Measurements from ENCODE around the gene VWA8.
A peak's percentile ranks its signal among the peaks of the same experiment; 100 is the strongest.

VWA8 gene

DNA sequence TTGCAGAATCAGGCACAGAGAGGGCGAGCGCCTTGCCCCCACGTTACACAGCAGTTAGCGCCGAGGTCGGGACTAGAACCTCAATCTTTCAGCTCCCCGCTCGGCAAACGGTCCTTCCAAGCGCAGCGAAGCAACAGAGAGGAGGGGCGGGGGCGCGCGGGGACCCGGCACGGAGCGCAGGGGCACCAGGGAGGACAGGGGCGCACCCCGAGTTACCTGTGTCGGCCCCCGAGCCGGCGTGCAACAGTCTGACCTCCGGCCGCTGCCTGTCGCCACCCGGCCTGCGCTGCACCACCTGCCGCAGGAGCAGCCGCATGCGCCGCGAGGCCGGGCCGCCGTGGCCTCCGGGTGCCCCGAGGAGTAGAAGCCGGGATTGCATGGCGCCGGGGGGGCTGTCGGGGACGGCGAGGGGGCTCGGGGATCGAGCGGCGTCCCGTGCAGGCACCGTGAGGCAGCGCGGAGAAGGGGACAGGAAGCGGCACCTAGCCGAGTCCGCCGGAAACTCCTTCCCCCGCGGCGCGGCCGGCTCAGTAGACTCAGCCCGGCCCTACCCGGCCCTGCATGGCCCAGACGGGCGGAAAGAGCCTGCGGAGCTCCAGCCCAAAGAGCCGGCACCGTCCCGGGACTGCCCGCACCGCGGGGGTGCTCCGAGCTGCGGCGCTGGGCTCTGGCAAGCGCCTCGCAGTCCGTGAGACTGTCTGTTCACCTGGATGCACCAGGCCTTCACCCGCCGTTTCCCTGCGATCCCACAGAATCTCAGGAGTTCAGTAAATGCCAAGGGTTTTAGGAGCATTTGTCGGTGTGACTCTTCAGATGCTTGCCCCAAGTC is at the start of gene VWA8:
TSS of gene VWA8 (minus strand) at position 473 of the 829 bp plus-strand sequence. CDS start at position 379, 94 bp downstream.
- DNase-seq: peak; percentile 37

DNA sequence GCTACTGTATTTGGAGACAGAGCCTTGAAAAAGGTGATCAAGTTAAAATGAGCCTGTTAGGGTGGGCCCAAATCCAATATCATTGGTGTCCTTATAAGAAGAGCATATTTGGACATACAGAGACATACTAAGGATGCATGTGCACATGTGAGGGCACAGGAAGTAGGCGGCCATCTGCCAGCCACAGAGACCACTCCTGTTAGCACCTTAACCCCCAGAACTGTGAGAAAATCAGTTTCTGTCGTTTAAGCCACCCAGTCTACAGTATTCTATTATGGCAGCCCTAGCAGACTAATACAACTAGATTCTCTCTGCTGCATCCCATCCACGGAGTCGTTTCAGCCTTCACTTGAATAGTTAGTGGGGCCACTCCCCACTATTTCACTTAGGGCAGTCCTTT is 48.1 kb upstream of the VWA8 start:
- no peak for DNase-seq

DNA sequence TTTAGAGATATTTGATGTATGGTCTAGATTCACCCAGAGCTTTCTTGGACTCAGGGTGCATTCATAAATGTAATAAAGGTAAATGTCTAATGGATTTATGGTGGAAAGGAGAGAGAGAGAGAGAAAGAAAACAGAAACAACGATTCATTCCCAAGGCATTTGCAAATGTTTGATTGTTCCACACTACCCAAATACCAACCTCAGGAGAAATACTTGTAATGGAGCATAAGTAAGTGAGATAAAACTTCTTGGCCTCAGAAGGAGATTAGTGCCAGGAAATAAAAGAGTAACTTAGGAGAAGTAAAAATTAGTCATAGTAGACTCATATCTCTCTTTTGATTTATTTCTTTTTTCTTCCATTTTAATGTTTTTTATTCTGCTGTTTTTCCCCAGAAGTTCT is 46.9 kb upstream of the VWA8 start:
- DNase-seq: no peak

DNA sequence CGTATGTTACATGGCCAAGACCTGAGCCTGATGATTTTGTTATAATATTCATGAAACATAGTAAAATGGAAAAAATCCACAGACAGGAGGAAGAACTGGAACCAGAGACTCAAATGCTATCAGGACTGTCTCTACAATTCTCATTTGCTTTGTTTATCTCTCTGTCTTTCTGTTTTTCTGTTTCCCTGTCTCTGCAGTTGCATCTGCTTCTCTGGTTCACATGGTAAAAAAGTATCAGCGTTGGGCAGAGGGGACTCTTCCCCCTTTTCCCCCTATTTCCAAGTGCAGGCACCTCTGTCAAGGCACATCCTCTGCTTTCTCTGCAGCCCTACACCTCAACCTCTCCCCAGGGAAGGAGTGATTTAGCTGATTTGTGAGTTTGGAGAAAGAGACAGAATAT is 41.2 kb upstream of the VWA8 start:
- no peak for DNase-seq

DNA sequence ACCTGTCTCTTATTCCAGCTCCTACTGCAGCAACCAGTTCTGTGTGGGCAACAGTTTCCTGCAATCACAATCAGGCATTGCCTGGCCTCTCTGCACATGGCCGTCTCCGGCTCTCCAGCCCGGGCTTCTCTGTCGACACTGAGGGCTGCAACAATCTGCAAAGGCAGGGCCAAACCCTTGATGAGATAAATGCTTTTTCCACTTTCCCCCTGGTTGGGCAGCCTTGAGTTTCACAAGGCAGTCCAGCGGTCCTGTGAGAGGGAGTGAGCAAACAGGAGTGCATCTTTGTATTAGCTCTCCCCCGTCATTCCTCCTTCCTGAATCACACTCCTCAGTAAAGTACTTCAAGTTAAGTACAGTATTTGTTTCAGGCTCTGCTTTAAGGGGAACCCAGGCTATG is 40.7 kb upstream of the VWA8 start:
- DNase-seq: no peak

DNA sequence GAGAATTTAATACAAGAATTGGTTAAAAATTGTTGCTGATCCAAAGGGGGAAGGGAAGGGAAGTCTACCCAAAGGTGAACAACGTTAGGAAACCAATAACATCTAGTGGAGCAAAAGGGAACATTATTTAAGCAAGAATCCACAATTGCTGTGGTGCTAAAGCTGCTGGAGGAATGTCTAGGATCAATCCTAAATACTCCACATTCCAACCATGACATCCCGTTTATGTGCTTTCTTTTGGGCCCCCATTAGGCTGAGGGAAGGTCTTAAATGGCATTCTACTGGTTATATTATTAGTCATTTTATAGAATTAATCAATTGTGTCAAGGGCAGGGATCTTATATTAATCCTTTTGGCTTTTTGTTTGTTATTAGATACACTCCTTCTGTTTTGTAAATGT is 39.9 kb upstream of the VWA8 start:
- no peak for DNase-seq

DNA sequence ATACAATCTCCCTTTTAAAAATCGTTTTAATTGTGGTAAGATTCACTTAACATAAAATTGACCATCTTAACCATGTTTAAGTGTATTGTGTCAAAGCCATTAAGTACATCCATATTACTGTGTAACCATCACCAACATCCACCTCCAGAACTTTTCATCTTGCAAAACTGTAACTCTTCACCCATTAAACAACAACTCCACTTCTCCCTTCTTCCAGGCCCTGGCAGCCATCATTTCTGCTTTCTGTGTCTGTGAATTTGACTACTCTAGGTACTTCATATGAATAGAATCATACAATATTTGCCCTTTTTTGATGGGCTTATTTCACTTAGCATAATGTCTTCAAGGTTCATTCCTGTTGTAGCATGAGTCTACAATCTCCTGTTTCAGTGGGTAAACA is 36.5 kb upstream of the VWA8 start:
- DNase-seq: no peak

DNA sequence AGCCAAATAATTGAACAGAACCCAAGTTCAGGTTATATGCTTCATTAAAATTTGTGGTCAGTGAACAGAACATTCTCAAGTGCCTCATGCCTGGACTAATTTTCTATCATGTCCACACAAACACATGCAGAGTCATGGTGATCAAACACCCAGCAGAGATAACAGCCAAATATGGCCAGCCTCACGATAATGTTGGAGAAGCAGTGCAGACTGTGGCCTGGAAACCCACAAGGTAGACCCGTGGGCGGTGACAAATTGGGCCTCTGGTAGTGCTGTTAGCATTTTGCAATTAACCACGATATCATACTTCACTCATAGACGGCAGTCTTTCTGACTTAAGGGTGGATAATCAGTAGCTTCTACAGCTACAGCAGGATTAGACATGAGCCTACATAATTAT is 35.0 kb upstream of the VWA8 start:
- no peak for DNase-seq

DNA sequence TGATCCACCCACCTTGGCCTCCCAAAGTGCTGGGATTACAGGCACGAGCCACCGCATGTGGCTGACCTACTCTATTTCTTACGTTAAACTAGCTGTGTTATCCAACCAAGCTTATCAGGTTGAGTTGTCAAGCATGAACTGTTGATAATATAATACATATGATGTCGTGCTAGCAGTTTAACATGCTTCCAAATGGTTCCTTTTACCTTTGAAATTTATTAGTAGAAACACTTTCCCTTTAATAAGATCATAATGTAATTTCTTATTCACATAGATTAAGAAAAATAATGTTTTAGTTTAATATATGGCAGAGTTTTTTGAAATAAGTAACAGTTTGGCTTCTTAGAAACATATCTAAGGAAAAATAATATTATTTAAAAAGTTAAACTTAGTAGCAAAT is 34.4 kb upstream of the VWA8 start:
- DNase-seq: no peak

DNA sequence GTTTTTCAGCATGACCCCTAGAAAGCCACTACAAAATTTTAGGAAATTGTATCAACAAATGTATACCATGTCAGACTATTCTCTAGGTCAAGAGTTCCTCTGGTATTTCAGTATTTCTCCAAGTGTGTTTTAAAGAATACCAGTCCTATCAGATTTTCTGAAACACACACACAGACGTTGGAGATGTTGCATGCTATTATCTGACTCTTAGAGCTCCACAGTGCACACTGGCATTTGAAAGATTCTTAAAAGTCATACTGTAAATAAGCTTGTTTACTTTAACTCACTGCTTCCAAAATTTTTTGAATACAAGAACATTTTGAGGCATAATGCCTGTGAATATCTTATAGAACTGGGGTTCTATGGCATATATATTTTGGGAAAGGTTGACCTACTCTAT is 33.8 kb upstream of the VWA8 start:
- DNase-seq: no peak

DNA sequence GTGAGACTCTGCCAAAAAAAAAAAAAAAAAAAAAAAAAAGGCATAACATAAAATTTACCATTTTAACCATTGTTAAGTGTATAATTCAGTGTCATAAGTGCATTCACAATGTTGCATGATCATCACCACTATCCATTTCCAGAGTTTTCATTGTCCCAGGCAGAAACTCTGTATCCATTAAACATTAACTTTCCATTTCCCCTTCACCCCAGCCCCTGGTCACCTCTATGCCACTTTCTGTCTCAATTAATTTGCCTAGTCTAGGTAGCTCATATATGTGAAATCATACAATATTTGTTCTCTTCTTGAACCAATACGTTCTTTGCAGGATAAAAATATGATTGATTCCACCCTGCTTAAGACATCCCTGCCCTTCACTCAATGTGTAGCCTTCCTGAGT is 31.0 kb upstream of the VWA8 start:
- DNase-seq: no peak

DNA sequence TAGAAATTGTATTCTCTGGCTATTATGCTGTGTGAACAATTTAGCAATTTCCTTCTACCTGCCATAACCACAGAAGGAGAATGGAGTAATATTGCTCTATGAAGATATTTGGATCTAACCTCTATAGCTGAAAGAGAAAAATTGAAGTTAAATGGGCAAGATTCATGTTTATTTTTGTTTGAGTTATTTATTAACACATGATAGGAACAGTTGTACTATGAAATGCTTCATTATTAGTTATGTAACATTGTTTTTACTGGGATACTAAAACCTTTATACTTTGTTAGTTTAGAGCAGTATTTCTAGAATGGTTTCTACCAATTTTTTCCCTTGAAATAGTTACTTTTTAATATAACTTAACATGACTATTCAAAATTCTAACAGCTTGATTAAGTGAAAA is 27.3 kb upstream of the VWA8 start:
- no peak for DNase-seq

DNA sequence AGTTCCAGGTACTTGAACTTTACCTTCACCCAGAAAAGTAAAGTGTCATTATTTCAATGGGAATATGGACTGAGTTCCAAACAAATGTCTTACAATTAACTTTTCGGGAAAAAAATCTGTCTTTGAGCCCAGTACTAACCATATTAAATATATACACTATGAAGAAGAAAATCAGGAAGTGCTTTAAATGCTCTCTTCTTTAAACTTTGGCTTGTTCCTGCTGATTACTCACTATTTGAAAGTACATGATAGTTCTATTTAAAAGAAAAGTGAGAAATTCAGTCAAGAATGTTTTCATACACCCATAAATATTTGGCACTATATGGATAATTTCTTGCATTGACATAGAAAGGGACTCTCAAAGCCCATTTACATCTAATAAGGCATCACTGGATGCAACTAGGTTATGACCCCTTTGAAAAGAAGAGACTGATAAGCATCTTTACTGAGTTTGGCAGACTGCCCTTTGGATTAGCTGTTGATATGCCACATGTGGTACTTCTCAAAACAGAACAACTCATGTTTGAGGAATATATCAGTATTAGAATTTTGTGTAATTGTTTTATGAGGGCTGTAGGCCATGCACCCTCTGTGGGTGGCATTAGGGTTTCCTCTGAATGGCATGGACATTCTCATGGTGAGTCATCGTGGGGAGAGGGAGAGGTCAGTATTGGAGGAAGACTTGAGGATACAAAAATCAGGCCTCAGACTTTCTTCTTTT is 25.0 kb upstream of the VWA8 start:
- DNase-seq: no peak

DNA sequence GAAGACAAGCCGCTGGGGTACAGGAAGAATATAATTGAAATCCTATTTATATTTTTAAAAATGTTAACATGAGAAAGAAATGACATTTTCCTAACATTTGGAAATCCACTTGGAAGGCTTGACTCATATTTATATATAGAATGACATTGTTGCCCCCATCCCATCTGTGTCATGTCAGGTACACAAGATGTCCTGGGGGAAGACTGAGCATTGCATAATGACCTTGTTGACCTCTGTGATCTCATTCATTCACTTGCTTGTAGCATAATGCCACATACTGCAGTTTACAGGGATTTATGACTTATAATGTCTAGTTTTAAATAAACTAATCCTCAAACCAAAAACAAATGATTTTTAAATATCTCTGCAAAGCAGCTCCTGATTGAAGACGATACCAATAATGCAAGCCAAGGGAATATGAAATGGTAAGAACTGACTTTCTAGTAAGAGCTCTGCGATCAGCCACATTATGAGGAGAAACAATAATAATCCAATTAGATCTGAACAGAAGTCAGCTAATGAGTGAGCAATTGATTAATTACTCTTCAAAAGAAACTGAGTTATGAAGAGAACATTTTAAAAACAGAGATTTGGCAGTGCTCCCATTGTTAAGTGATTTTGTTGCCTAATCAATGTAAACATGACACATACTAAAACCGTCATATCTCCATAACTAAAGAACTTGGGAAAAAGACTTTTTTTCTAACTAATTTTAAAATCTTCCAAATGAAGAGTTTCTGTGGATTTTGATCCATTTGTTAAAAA is 21.2 kb upstream of the VWA8 start:
- no peak for DNase-seq

DNA sequence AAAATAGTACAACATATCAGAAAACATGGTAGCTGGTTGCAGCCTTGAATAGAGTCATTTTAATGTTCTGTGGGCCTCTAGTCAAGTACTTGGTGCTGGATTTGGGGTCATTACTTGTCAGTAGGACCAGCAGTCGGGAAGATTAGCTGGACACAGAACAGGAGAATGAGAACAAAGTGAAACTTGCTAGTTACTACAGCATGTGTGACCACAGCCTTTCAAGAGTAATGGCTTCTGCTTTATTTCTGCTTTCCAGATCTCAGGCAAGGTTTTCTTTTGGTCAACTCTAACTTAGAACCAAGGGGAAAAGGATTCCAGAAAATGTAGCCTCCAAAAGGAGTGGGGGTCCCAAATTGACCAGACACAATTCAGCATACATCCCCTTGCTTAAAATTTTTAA is 17.1 kb upstream of the VWA8 start:
- DNase-seq: no peak

DNA sequence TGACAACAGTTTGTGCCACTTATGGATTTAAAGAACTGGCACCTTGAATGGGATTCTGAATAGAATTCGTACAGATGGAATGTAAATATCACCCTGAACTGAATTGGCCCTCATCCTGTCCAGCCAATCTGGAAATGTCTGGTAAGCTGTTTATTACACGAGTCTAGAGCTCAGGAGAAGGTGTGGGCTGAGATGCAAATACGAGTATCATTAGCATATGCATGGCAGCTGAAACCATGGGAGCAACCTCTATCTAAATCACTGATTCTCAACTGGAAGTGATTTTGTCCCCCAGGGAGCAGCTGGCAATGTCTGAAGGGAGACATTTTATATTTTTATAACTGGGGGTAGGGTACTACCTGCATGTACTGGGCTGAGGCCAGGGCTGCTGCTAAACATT is 15.6 kb upstream of the VWA8 start:
- no peak for DNase-seq

DNA sequence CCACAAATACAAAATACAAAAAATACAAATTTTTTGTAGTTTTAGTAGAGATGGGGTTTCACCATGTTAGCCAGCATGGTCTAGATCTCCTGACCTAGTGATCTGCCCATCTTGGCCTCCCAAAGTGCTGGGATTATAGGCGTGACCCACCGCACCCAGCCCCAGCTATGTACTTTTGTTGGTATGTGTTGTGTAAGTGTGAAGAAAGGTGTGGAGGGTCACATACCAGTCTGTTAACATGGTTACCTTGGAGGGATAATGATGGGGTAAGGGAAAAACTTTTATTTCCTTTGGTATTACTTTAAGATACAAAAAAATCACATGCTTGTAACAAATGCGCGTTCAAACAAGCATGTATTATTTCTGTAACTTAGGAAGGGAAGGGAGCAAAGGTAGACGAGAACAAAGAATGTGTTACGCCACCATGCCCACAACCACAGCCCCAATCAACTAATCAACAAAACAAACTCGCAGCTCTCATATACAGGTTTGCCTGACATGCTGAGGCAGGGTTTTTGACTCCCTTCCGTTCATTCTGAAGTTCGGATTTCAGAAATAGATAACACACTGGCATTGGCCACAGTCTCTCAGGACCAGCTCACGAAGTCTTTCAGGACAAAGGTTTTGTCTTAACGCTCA is 13.5 kb upstream of the VWA8 start:
- DNase-seq: no peak

DNA sequence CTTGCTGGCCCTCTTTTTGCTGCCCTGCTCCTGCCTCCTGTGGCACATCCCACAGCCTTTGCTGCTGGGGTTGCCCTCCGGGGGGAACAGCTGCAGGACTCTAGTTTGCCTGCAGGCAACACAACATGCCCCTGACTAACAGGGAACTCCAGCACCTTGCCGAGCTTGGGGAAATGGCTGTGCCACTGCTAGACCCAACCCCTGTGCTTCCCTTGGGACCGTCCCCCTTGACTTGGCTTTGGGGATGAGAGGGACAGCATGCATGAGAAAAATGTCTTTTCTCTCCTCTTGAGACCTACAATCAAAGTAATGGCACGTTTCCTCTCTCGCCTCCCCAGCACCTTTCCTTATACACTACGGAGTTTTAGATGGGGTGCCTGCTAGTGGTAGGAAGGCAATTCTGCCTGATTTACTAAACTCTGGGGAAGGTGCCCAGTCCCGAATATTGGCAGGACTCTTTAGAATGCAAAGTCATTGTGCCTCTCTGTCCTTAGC is 12.4 kb upstream of the VWA8 start:
- DNase-seq: no peak

DNA sequence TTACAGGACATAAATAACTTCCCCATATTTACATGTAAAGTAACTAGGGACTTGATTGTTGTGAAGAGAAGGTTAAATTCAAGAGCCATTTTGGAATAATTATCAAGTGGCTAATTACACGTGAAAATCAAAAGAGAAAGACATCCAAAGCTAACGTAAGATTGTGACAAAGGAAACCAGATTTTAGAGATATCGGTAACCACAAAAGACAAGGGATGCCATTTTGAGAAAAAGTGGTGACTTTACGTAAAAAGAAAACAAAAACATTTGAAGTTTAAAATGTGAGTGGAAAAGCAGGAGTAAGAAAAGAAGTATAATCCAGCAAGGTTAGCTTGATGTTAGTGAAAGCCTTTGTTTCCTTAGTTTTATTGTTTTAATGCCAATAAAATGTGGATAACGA is 10.9 kb upstream of the VWA8 start:
- DNase-seq: no peak

DNA sequence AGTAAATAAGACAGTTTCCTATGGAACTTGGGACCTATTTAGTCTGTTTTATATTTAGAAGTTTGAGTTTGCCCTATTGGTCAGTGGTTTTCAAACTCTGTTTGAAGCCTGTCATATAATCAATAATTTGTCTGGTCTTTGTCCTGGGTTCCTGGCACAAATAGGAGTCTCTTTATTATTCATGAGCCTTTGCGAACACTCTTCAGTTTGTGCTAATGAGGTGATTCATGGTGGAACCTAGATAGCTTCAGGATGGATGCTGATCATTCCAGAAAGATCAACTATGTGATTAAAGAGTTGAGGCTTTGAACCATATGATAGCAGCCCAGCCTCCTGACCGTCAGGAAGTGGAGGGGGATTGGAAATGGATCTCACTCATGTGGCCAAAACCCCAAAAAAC is 10.0 kb upstream of the VWA8 start:
- DNase-seq: no peak

DNA sequence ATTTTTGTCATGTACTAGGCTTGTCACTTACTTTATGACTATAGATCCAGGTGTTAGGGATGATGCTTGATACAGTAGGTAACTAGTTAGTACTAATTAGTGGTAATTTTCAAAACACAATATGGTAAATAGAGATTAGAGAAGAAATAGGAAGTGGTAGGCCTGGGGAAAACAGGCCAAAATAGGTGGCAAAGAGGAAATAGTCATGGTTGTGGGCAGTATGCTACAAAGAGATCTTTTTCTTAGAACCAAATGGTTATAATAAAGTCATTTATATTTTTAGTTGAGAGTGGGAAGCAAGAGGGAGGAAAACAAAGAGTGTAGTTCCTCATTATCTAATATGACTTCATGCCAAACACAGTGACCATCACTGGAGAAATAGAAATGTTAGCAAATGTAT is 9.1 kb upstream of the VWA8 start:
- DNase-seq: no peak

DNA sequence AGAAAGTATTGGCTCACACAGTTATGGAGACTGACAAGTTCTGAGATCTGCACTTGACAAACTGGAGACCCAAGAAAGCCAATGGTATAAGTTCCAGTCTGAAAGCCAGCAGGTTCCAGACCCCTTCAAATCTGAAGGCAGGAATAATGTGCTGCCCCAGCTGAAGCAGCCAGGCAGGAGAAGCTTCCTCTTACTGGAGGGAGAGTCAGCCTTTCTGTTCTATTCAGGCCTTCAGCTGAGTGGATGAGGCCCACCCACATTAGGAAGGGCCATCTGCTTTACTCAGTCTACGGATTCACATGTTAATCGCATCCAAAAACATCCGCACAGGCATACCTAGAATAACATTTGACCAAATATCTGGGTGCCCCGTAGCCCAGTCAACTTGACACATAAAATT is 8.2 kb upstream of the VWA8 start:
- DNase-seq: no peak

DNA sequence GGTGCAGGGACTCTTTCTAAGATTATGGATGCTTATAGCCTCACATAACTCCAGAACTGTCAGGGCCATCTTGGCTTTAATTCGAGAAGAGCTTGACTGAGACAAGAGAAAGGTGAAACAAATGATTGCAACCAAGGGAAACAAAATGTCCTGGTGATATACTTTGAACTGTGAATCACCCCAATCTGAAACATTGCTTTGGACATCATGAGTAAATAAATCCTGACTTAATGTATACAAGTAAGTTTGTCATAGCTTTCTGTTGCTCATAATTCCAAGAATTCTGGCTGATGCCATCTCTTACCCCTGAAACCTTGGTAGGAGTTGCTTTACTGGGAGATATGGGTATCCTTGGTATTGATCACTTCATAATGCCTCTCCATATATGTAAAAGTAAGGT is 5.8 kb upstream of the VWA8 start:
- DNase-seq: no peak
